Neural cell (in vitro differentiated cells): ENCODE measurements around the gene ANGPTL5. TPM values are rescaled to one million over a fixed set of nuclear protein-coding genes. Genes with fewer than 3 reads are reported as not detected.

ENCODE experiments used
- H2AFZ ChIP-seq: fragments of 200-600, 300-800 bp; sonication (generic), shearing (Covaris generic); 2 replicates; pipeline ENCODE4 v1.6.0; 2014; ENCODE audit warnings: low read depth, mild to moderate bottlenecking, antibody characterized with exemption, low read length, moderate library complexity
- H3F3A ChIP-seq: fragments of 200-600 bp; shearing (Covaris generic); 2 replicates; pipeline ENCODE4 v1.6.1; 2016; ENCODE audit warnings: mild to moderate bottlenecking, moderate library complexity, mixed read lengths, antibody characterized with exemption, low read length; ENCODE audit not compliant: insufficient read depth, poor library complexity, severe bottlenecking
- H3K27ac ChIP-seq: fragments of 200-600, 300-800 bp; sonication (generic), shearing (Covaris generic); 2 replicates; pipeline ENCODE4 v1.5.1; 2014; ENCODE audit warnings: mild to moderate bottlenecking, low read length, moderate library complexity
- H3K27me3 ChIP-seq: fragments of 300-800, 200-600 bp; sonication (generic), shearing (Covaris generic); 2 replicates; pipeline ENCODE4 v1.6.0; 2014; ENCODE audit warnings: mild to moderate bottlenecking, low read depth, low read length, moderate library complexity; ENCODE audit not compliant: insufficient read depth
- H3K36me3 ChIP-seq: fragments of 300-800, 200-600 bp; sonication (generic), shearing (Covaris generic); 2 replicates; pipeline ENCODE4 v1.5.1; 2014; ENCODE audit warnings: mild to moderate bottlenecking, antibody characterized with exemption, low read length, moderate library complexity; ENCODE audit not compliant: insufficient read depth
- H3K4me2 ChIP-seq: fragments of 300-800, 200-600 bp; sonication (generic), shearing (Covaris generic); 2 replicates; pipeline ENCODE4 v1.6.0; 2014; ENCODE audit warnings: mild to moderate bottlenecking, low read length
- H3K4me3 ChIP-seq: fragments of 300-800, 200-600 bp; sonication (generic), shearing (Covaris generic); 2 replicates; pipeline ENCODE4 v1.5.1; 2014; ENCODE audit warnings: mild to moderate bottlenecking, low read length, moderate library complexity
- H3K79me2 ChIP-seq: fragments of 200-600 bp; shearing (Covaris generic); replicated peaks from 2 replicates; pipeline ENCODE4 v1.6.0; 2014; ENCODE audit warnings: mild to moderate bottlenecking, low read length, moderate library complexity; ENCODE audit not compliant: insufficient read depth
- H3K9ac ChIP-seq: fragments of 300-800, 200-600 bp; sonication (generic), shearing (Covaris generic); 2 replicates; pipeline ENCODE4 v1.6.1; 2016; ENCODE audit warnings: mild to moderate bottlenecking, low read length, mixed read lengths
- H3K9me2 ChIP-seq: fragments of 200-600 bp; shearing (Covaris generic); 2 replicates; pipeline ENCODE4 v1.6.1; 2016; ENCODE audit warnings: mild to moderate bottlenecking, low read length, mixed read lengths; ENCODE audit not compliant: insufficient read depth
- H3K9me3 ChIP-seq: fragments of 200-600, 300-800 bp; sonication (generic), shearing (Covaris generic); 2 replicates; pipeline ENCODE4 v1.6.1; 2016; ENCODE audit warnings: mild to moderate bottlenecking, mixed run types, low read length, moderate library complexity, mixed read lengths
- H4K20me1 ChIP-seq: fragments of 200-600 bp; shearing (Covaris generic); 2 replicates; pipeline ENCODE4 v1.6.1; 2016; ENCODE audit warnings: mild to moderate bottlenecking, mixed run types; ENCODE audit not compliant: insufficient read depth
- CTCF ChIP-seq: fragments of 450-650 bp; IDR thresholded peaks from 2 replicates; pipeline ENCODE4 v1.5.1; 2014; ENCODE audit warnings: antibody characterized with exemption, mild to moderate bottlenecking, moderate library complexity; ENCODE audit not compliant: poor library complexity, severe bottlenecking
- EP300 ChIP-seq: fragments of 450-650 bp; conservative IDR thresholded peaks from 2 replicates; pipeline ENCODE4 v1.6.1; 2014; ENCODE audit warnings: antibody characterized with exemption, mild to moderate bottlenecking, moderate library complexity; ENCODE audit not compliant: poor library complexity, severe bottlenecking
- EZH2 ChIP-seq: fragments of 200-600, 300-800 bp; shearing (Covaris generic), sonication (generic); IDR thresholded peaks from 2 replicates; pipeline ENCODE4 v1.6.1; 2014; ENCODE audit warnings: antibody characterized with exemption, low read length, borderline replicate concordance, mild to moderate bottlenecking; ENCODE audit not compliant: insufficient read depth, poor library complexity, severe bottlenecking
- MXI1 ChIP-seq: fragments of 450-650 bp; conservative IDR thresholded peaks from 2 replicates; pipeline ENCODE4 v1.6.1; 2014; ENCODE audit warnings: antibody characterized with exemption, mild to moderate bottlenecking; ENCODE audit not compliant: poor library complexity, severe bottlenecking
- POLR2AphosphoS5 ChIP-seq: IDR thresholded peaks from 2 replicates; pipeline ENCODE4 v1.6.1; 2012
- RAD21 ChIP-seq: fragments of 450-650 bp; conservative IDR thresholded peaks from 2 replicates; pipeline ENCODE4 v1.6.1; 2014; ENCODE audit warnings: antibody characterized with exemption, mild to moderate bottlenecking, moderate library complexity
- SMC3 ChIP-seq: fragments of 450-650 bp; conservative IDR thresholded peaks from 2 replicates; pipeline ENCODE4 v1.6.1; 2014; ENCODE audit warnings: antibody characterized with exemption, mild to moderate bottlenecking, moderate library complexity; ENCODE audit not compliant: poor library complexity
- TAF1 ChIP-seq: IDR thresholded peaks from 2 replicates; pipeline ENCODE4 v1.6.1; 2012; ENCODE audit warnings: low read depth
- polyA plus RNA-seq: library from polyadenylated mRNA; depleted of rRNA; stranded (reverse); fragments of >200 nt; gene quantifications from 2 replicates; pipeline ENCODE4 v1.2.3, GENCODE V29; 2014
- TF ChIP-seq, protein P1 (sequence below): IDR thresholded peaks from 2 replicates; pipeline ENCODE4 v1.6.1; 2012; ENCODE audit warnings: borderline replicate concordance

Gene ANGPTL5
- polyA plus RNA-seq, 1 donor from 2014 or later, result not detected

DNA sequence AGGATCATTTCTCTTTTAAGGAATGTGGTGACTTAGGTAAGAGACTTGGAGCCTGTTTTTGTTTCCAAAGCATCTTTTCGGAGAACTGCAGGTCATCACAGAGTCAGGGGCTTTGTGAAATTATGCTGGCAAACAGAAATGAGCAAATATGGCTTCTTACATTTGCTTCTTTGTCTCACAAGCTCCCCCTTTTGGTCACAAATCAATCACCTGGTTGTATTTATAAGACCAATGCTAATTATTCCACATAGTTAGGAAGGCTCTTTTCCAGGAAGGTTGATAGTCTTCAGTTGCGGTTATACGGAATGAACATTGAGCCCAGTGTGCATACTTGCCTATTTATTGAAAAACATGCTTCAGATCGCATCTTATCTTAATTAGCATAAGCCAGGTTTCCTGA, 36.1 kb downstream of the ANGPTL5 start:
- no peaks in the 10 kb centered on the region for H3K27me3 ChIP-seq
- no peak overlapping the region for H3K4me3 ChIP-seq
- no peak for TF ChIP-seq MXI1
- TF ChIP-seq CTCF, result peak; percentile 27
- TF ChIP-seq POLR2AphosphoS5, result no peak
- H3K79me2 ChIP-seq, result no peaks in the 10 kb centered on the region
- H2AFZ ChIP-seq, result no peak overlapping the region
- H3K9ac ChIP-seq, result no peak overlapping the region
- H3K9me3 ChIP-seq, result no peaks in the 10 kb centered on the region
- no peaks in the 10 kb centered on the region for H3F3A ChIP-seq
- H3K9me2 ChIP-seq, result no peaks in the 10 kb centered on the region
- no peaks in the 10 kb centered on the region for H3K36me3 ChIP-seq
- H3K27ac ChIP-seq, result no peak overlapping the region
- H3K4me2 ChIP-seq, result no peak overlapping the region
- H4K20me1 ChIP-seq, result no peaks in the 10 kb centered on the region

- no peak overlapping the region for H3K4me2 ChIP-seq
- no peaks in the 10 kb centered on the region for H3K9me3 ChIP-seq
- no peaks in the 10 kb centered on the region for H3F3A ChIP-seq
- H3K27me3 ChIP-seq, result no peaks in the 10 kb centered on the region
- no peaks in the 10 kb centered on the region for H4K20me1 ChIP-seq
- no peaks in the 10 kb centered on the region for H3K9me2 ChIP-seq
- H3K27ac ChIP-seq, result no peak overlapping the region
- H2AFZ ChIP-seq, result no peak overlapping the region
- no peaks in the 10 kb centered on the region for H3K79me2 ChIP-seq
- H3K4me3 ChIP-seq, result no peak overlapping the region
- TF ChIP-seq EP300 (no peak), RAD21 (no peak), TAF1 (no peak), EZH2 (no peak), SMC3 (no peak), POLR2AphosphoS5 (no peak), CTCF (no peak), MXI1 (no peak)
- TF ChIP-seq, protein P1, sequence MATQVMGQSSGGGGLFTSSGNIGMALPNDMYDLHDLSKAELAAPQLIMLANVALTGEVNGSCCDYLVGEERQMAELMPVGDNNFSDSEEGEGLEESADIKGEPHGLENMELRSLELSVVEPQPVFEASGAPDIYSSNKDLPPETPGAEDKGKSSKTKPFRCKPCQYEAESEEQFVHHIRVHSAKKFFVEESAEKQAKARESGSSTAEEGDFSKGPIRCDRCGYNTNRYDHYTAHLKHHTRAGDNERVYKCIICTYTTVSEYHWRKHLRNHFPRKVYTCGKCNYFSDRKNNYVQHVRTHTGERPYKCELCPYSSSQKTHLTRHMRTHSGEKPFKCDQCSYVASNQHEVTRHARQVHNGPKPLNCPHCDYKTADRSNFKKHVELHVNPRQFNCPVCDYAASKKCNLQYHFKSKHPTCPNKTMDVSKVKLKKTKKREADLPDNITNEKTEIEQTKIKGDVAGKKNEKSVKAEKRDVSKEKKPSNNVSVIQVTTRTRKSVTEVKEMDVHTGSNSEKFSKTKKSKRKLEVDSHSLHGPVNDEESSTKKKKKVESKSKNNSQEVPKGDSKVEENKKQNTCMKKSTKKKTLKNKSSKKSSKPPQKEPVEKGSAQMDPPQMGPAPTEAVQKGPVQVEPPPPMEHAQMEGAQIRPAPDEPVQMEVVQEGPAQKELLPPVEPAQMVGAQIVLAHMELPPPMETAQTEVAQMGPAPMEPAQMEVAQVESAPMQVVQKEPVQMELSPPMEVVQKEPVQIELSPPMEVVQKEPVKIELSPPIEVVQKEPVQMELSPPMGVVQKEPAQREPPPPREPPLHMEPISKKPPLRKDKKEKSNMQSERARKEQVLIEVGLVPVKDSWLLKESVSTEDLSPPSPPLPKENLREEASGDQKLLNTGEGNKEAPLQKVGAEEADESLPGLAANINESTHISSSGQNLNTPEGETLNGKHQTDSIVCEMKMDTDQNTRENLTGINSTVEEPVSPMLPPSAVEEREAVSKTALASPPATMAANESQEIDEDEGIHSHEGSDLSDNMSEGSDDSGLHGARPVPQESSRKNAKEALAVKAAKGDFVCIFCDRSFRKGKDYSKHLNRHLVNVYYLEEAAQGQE, result no peak
- no peak overlapping the region for H3K9ac ChIP-seq
- H3K36me3 ChIP-seq, result no peaks in the 10 kb centered on the region
These were observed 44.0 kb downstream of the ANGPTL5 start for GRCh38 chr11:101872171-101872882.
